HepG2 (cell line): ENCODE results near the gene ESPN. TPM values are rescaled to one million over a fixed set of nuclear protein-coding genes. Genes with fewer than 3 reads are reported as not detected.

ENCODE experiments used
- ATAC-seq: fragments of 200-7000 bp; cut with Tn5 transposase; 3 replicates; pipeline ENCODE4 v1.9.1; 2020; ENCODE audit warnings: mild to moderate bottlenecking, moderate library complexity
- BruUV-seq: library from RNA; stranded (reverse); fragments of 400-500 nt; replicated peaks from 2 replicates; lab custom pipeline; 2021; lab: Mats Ljungman, UMichigan
- CTCF ChIA-PET: fragments of 300-600 bp; formaldehyde crosslinking; extraction: SDS; loops from one replicate; lab custom pipeline; 2021; ENCODE audit warnings: low total read pairs, inconsistent platforms, low intra/inter-chr PET ratio; lab: Yijun Ruan, JAX
- POLR2A ChIA-PET: fragments of 350-600 bp; sonication (Branson Sonifier 250); formaldehyde crosslinking; loops from one replicate; lab custom pipeline; 2020; ENCODE audit warnings: antibody characterized with exemption, inconsistent platforms; lab: Yijun Ruan, JAX
- DNase-seq: peaks from one replicate; pipeline ENCODE4 v3.0.0-alpha.2; 2015; ENCODE audit warnings: low spot score
- FAIRE-seq: peaks from 3 replicates; lab custom pipeline; 2011; peaks lifted over from hg19 to GRCh38; lab: Jason Lieb, UNC
- H2AFZ ChIP-seq: one replicate; pipeline ENCODE4 v1.6.1; 2011; ENCODE audit warnings: low read length, inconsistent platforms
- H3K27ac ChIP-seq: fragments of 300-600 bp; 3 replicates; pipeline ENCODE4 v1.8.0; 2011; ENCODE audit warnings: mixed run types, mild to moderate bottlenecking, mixed read lengths, low read length, inconsistent platforms; ENCODE audit not compliant: insufficient read depth; ENCODE audit errors: extremely low read length
- H3K27me3 ChIP-seq, 2 experiments: fragments of 200-600 bp in 1 of 2; 2 replicates in 1 of 2; 3 replicates in 1 of 2; pipeline versions ENCODE4 v1.6.0 to v1.8.0; 2011; ENCODE audit warnings: low read length in 2 of 2, mild to moderate bottlenecking in 2 of 2, moderate library complexity in 2 of 2, inconsistent platforms in 1 of 2; ENCODE audit not compliant: insufficient read depth in 2 of 2, control insufficient read depth in 1 of 2
- H3K36me3 ChIP-seq, 2 experiments: fragments of 200-600 bp in 1 of 2; replicated peaks in 1 of 2; 2 replicates in 1 of 2; 3 replicates in 1 of 2; pipeline versions ENCODE4 v1.5.1 to v1.8.0; 2011; ENCODE audit warnings: low read length in 2 of 2, inconsistent platforms in 1 of 2; ENCODE audit not compliant: insufficient read depth in 2 of 2, control insufficient read depth in 1 of 2
- H3K4me1 ChIP-seq: 2 replicates; pipeline ENCODE4 v1.5.1; 2012; ENCODE audit warnings: low read length, inconsistent platforms; ENCODE audit not compliant: insufficient read depth
- H3K4me2 ChIP-seq: 2 replicates; pipeline ENCODE4 v1.6.0; 2011; ENCODE audit warnings: low read depth, low read length, inconsistent platforms
- H3K4me3 ChIP-seq, 3 experiments: fragments of 200-600 bp in 1 of 3; sonication (generic), shearing (Covaris generic) in 1 of 3; replicated peaks in 1 of 3; 2 replicates each; pipeline ENCODE4 v1.5.1; 2011 to 2016; ENCODE audit warnings: low read length in 3 of 3, inconsistent platforms in 2 of 3, low read depth in 2 of 3, mild to moderate bottlenecking in 2 of 3, control low read depth in 1 of 3, mixed read lengths in 1 of 3; ENCODE audit not compliant: insufficient read depth in 1 of 3
- H3K79me2 ChIP-seq: one replicate; pipeline ENCODE4 v1.6.1; 2011; ENCODE audit warnings: low read length, inconsistent platforms; ENCODE audit not compliant: insufficient read depth
- H3K9ac ChIP-seq: 2 replicates; pipeline ENCODE4 v1.6.0; 2011; ENCODE audit warnings: mild to moderate bottlenecking, low read depth, low read length, inconsistent platforms; ENCODE audit not compliant: insufficient read depth
- H3K9me3 ChIP-seq: 2 replicates; pipeline ENCODE4 v1.5.1; 2012; ENCODE audit warnings: mild to moderate bottlenecking, low read length
- H4K20me1 ChIP-seq: 2 replicates; pipeline ENCODE4 v1.6.0; 2011; ENCODE audit warnings: inconsistent platforms, mild to moderate bottlenecking, low read length, moderate library complexity; ENCODE audit not compliant: insufficient read depth
- GABPB1 ChIP-seq: IDR thresholded peaks from 2 replicates; pipeline ENCODE4 v1.6.1; 2016; ENCODE audit warnings: mild to moderate bottlenecking, missing genetic modification reagents, moderate library complexity, missing compliant biosample characterization
- KDM5B ChIP-seq: sonication (generic); formaldehyde crosslinking; IDR thresholded peaks from 2 replicates; pipeline ENCODE4 v1.4.0; 2020; ENCODE audit warnings: missing genetic modification reagents, mild to moderate bottlenecking, borderline replicate concordance
- MAX ChIP-seq: IDR thresholded peaks from 2 replicates; pipeline ENCODE4 v1.6.1; 2012; ENCODE audit warnings: inconsistent platforms
- NFE2L2 ChIP-seq: fragments of 150-350 bp; IDR thresholded peaks from 2 replicates; pipeline ENCODE4 v1.6.1; 2014; ENCODE audit warnings: low read length
- PATZ1 ChIP-seq: sonication (generic); formaldehyde crosslinking; IDR thresholded peaks from 2 replicates; pipeline ENCODE4 v1.4.0; 2020; ENCODE audit warnings: missing genetic modification reagents
- PAWR ChIP-seq: sonication (generic); formaldehyde crosslinking; IDR thresholded peaks from 2 replicates; pipeline ENCODE4 v1.4.0; 2020; ENCODE audit warnings: missing genetic modification reagents, mild to moderate bottlenecking, borderline replicate concordance
- POLR2A ChIP-seq, 2 experiments: IDR thresholded peaks; 2 replicates each; pipeline ENCODE4 v1.6.1; 2011; ENCODE audit warnings: low read depth in 2 of 2, low read length in 2 of 2, mild to moderate bottlenecking in 1 of 2, moderate library complexity in 1 of 2; ENCODE audit not compliant: insufficient read depth in 1 of 2
- RAD51 ChIP-seq: fragments of 450-650 bp; IDR thresholded peaks from 2 replicates; pipeline ENCODE4 v1.6.1; 2016; ENCODE audit warnings: borderline replicate concordance
- RBFOX2 ChIP-seq: fragments of 200-400 bp; formaldehyde crosslinking; IDR thresholded peaks from 2 replicates; pipeline ENCODE4 v1.6.1; 2017; ENCODE audit warnings: low read depth, mild to moderate bottlenecking, low read length
- SRY ChIP-seq: sonication (generic); formaldehyde crosslinking; IDR thresholded peaks from 2 replicates; pipeline ENCODE4 v1.8.0; 2022; ENCODE audit warnings: mild to moderate bottlenecking, missing genetic modification reagents
- ZNF136 ChIP-seq: sonication (generic); formaldehyde crosslinking; IDR thresholded peaks from 2 replicates; pipeline ENCODE4 v1.8.1; 2022; ENCODE audit warnings: low read depth, mild to moderate bottlenecking, moderate library complexity, missing genetic modification reagents
- ZNF263 ChIP-seq: sonication (generic); formaldehyde crosslinking; IDR thresholded peaks from 2 replicates; pipeline ENCODE4 v1.4.0; 2020; ENCODE audit warnings: missing genetic modification reagents
- ZNF629 ChIP-seq: sonication (generic); formaldehyde crosslinking; conservative IDR thresholded peaks from 2 replicates; pipeline ENCODE4 v1.5.0; 2020; ENCODE audit warnings: missing genetic modification reagents
- ZNF770 ChIP-seq: sonication (generic); formaldehyde crosslinking; IDR thresholded peaks from 2 replicates; pipeline ENCODE4 v1.5.0; 2020; ENCODE audit warnings: mild to moderate bottlenecking, missing genetic modification reagents
- WGBS: methylation state at CpG from one replicate; pipeline ENCODE4 v1.1.6; 2017; ENCODE audit warnings: low lambda C conversion rate; 5-methylcytosine and 5-hydroxymethylcytosine counted together
- in situ Hi-C: cut with HindIII; loops from 2 replicates; pipeline ENCODE4 v1.10.0; 2017; ENCODE audit warnings: low pct_unique_long_range_greater_than_20kb; ENCODE audit not compliant: extremely low pct_ligation_motif_present
- intact Hi-C: fragments of 100-400 bp; cut with micrococcal nuclease; formaldehyde crosslinking; loops from one replicate; pipeline ENCODE4 v1.10.0; 2022; ENCODE audit not compliant: unreplicated experiment
- polyA plus RNA-seq, 8 experiments: library from polyadenylated mRNA; depleted of rRNA in 3 of 8; stranded (reverse) in 7 of 8; unstranded in 1 of 8; fragments of >200 nt; fragmentation: Illumina TruSeq in 4 of 8; extraction: Trizol in 4 of 8; gene quantifications; 2 replicates each; pipeline versions ENCODE4 v1.2.1 to v1.2.3, GENCODE V29; 2011 to 2016; ENCODE audit warnings: low read depth in 4 of 8, missing spikeins in 1 of 8, mixed read lengths in 1 of 8; ENCODE audit not compliant: insufficient read depth in 1 of 8
- total RNA-seq, 5 experiments: library from RNA; depleted of rRNA; stranded (reverse); fragments of >200 nt; fragmentation: Illumina TruSeq; extraction: Trizol; gene quantifications; 2 replicates each; pipeline ENCODE4 v1.2.3, GENCODE V29; 2016; ENCODE audit warnings: low read depth in 1 of 5
- TF ChIP-seq, protein P1 (sequence below): sonication (generic); formaldehyde crosslinking; conservative IDR thresholded peaks from 2 replicates; pipeline ENCODE4 v1.4.0; 2020; ENCODE audit warnings: missing genetic modification reagents

The ESPN gene
- total and polyA plus RNA-seq, 2 of the 13 experiments (the other 11 are each of a cell fraction or from before 2014, with no cell fraction given), result 48.6 to 54.2 TPM

DNA sequence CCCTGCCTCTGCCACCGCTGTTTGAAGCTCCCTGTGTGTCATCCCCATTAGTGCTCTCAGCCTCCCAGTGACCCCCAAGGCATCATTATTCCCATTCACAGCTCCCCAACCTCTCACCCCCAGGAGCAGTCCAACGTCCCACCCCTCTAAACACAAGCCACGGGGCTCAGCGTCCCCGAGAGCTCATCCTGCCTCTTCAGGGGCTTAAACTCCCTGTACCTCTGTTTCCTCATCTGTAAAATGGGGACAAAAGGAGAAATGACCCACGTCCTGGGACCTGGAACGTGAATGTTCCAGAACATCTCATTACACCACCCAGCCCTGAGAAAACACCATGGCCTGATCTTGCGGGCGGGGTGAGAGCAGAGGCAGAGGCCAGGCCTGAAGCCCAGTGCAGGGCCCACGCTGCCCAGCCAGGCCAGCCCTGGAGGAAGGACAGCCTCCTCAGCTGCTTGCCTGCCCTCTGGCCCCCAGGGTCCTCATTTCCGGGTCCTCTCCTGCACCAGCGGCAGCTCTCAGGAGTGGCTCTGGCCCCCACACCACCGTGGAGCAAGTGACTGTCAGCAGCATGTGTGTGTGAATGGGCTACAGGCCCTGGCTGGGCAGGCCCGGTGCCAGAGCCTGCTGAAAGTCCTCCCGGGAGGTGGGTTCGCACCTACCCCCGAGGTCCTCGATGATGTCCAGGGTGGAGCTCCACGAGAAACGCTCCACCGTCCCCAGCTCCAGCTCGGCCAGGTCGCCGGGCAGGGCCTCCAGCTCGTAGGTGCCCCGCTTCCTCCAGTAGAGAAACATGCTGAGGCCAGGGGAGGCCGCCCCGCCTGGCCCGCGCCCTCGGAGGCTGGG lies 81.0 kb downstream of the ESPN start:
- intact Hi-C loops (no loop called here), in situ Hi-C loops (no loop called here)
- FAIRE-seq, result no peak
- 33% methylated on average over 23 of the region's 31 CpGs for WGBS
- DNase-seq, result no peak
- Histone ChIP-seq H3K36me3 (no peaks in the 10 kb centered on the region), H3K27ac (no peak overlapping the region), H3K4me1 (peaks cover 62% of the 10 kb centered on the region), H3K27me3 (peaks cover 34 to 76% of the 10 kb centered on the region in 2 experiments; a peak in 4 of 5 replicates), H3K4me3 (peak overlapping the region in 1 of 3 experiments; percentile 18; a peak in 2 of 6 replicates), H3K9me3 (no peaks in the 10 kb centered on the region), H4K20me1 (no peaks in the 10 kb centered on the region), H3K79me2 (no peaks in the 10 kb centered on the region), H3K9ac (no peak overlapping the region), H2AFZ (no peak overlapping the region), H3K4me2 (peak overlapping the region; percentile 40)
- BruUV-seq, result no TSS peak
- POLR2A ChIA-PET, result no interaction called here
- 0 out of 3 replicates have a peak, but pooled peaks have one; percentile 2 for ATAC-seq
- CTCF ChIA-PET, result no interaction called here
- no peak for TF ChIP-seq ZNF263 (CRISPR knock-in tag)
- no peak for TF ChIP-seq PAWR (CRISPR knock-in tag)
- 0 out of 2 replicates have a peak, but pooled peaks have one; percentile 2 for TF ChIP-seq PATZ1 (CRISPR knock-in tag)
- TF ChIP-seq, protein P1, sequence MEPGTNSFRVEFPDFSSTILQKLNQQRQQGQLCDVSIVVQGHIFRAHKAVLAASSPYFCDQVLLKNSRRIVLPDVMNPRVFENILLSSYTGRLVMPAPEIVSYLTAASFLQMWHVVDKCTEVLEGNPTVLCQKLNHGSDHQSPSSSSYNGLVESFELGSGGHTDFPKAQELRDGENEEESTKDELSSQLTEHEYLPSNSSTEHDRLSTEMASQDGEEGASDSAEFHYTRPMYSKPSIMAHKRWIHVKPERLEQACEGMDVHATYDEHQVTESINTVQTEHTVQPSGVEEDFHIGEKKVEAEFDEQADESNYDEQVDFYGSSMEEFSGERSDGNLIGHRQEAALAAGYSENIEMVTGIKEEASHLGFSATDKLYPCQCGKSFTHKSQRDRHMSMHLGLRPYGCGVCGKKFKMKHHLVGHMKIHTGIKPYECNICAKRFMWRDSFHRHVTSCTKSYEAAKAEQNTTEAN (CRISPR knock-in tag), result no peak
- no peak for TF ChIP-seq ZNF136 (CRISPR knock-in tag)
- no peak for TF ChIP-seq NFE2L2
- peak; percentile 12; the same call in 1 of the 2 replicates for TF ChIP-seq GABPB1 (CRISPR knock-in tag)
- peak; percentile 84 for TF ChIP-seq ZNF629 (CRISPR knock-in tag)
- no peak for TF ChIP-seq SRY
- TF ChIP-seq RAD51, result no peak
- TF ChIP-seq MAX, result no peak
- no peak for TF ChIP-seq POLR2A (IDR thresholded peaks at IDR 0.05; ENCODE audit: insufficient read depth in 1 of 2, low read depth in 2 of 2, low read length in 2 of 2)
- TF ChIP-seq KDM5B (CRISPR knock-in tag), result 0 out of 2 replicates have a peak, but pooled peaks have one; percentile 7
- 0 out of 2 replicates have a peak, but pooled peaks have one; percentile 27 for TF ChIP-seq ZNF770 (CRISPR knock-in tag)
- 0 out of 2 replicates have a peak, but pooled peaks have one; percentile 32 for TF ChIP-seq RBFOX2
